Immature natural killer cell (primary cell): ENCODE measurements around the gene IL32. TPM values are rescaled to one million over a fixed set of nuclear protein-coding genes. Genes with fewer than 3 reads are reported as not detected.
A peak's percentile ranks its signal among the peaks of the same experiment; 100 is the strongest.

Experiments used
- DNase-seq, 3 donors: peaks; one replicate each; pipeline ENCODE4 v3.0.0; 2022; ENCODE audit warnings: mixed read lengths in 1 of 3
- H3K27ac Mint-ChIP-seq, 6 donors: one replicate each; pipeline ENCODE4 v1.8.0; 2020; ENCODE audit warnings: mixed read lengths in 6 of 6, mild to moderate bottlenecking in 5 of 6, inconsistent platforms in 4 of 6, moderate library complexity in 3 of 6
- H3K27me3 Mint-ChIP-seq, 3 donors: one replicate each; pipeline ENCODE4 v1.8.0; 2020 to 2021; ENCODE audit warnings: low read depth in 3 of 3, mild to moderate bottlenecking in 3 of 3, mixed read lengths in 3 of 3, moderate library complexity in 3 of 3, inconsistent platforms in 1 of 3
- H3K36me3 Mint-ChIP-seq, 3 donors: one replicate each; pipeline ENCODE4 v1.8.0; 2020; ENCODE audit warnings: mixed read lengths in 3 of 3, inconsistent platforms in 2 of 3, mild to moderate bottlenecking in 2 of 3
- H3K4me1 Mint-ChIP-seq, 2 donors: one replicate each; pipeline ENCODE4 v1.8.0; 2020; ENCODE audit warnings: inconsistent platforms in 2 of 2, mild to moderate bottlenecking in 2 of 2, mixed read lengths in 2 of 2, moderate library complexity in 1 of 2
- H3K4me3 Mint-ChIP-seq, 5 donors: one replicate each; pipeline ENCODE4 v1.8.0; 2020; ENCODE audit warnings: mild to moderate bottlenecking in 5 of 5, mixed read lengths in 5 of 5, inconsistent platforms in 3 of 5, moderate library complexity in 3 of 5
- H3K9me3 Mint-ChIP-seq, 6 donors: one replicate each; pipeline ENCODE4 v1.8.0; 2020; ENCODE audit warnings: mild to moderate bottlenecking in 6 of 6, mixed read lengths in 6 of 6, inconsistent platforms in 4 of 6, moderate library complexity in 3 of 6
- polyA plus RNA-seq, 3 donors: library from polyadenylated mRNA; unstranded; fragments of 300-500 nt; fragmentation: Illumina TruSeq; gene quantifications; one replicate each; pipeline ENCODE4 v1.2.3, GENCODE V29; 2021

The IL32 gene
- polyA plus RNA-seq, 3 donors from 2014 or later: 878 to 1,331 (median 944) TPM

DNA sequence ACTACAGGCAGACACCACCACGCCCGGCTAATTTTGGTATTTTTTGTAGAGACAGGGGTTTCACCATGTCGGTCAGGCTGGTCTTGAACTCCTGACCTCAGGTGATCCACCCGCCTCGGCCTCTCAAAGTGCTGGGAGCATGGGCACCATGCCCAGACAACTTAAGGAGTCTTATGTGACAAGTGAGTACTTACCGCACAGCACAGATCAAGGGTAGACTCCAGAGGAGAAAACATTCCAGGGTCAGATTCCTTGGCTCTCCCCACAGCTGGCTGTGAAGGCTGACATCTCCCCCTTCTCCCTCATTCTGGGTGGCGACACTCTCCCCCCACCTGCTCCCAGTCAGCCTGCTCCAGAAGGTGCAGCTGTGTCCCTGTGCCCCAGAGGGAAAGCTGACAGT lies 23.0 kb downstream of the IL32 start:
- no peak for DNase-seq
- Mint-ChIP-seq H3K36me3 (no peaks in the 10 kb centered on the region), H3K27ac (peak overlapping the region; percentile 68 to 91 (median 88)), H3K27me3 (peaks cover 0 to 2% (median 0%) of the 10 kb centered on the region in 3 donors), H3K9me3 (no peaks in the 10 kb centered on the region), H3K4me1 (peaks cover 47 to 59% of the 10 kb centered on the region in 2 donors), H3K4me3 (peak overlapping the region in 4 of 5 donors; percentile 23 to 87 (median 76))

DNA sequence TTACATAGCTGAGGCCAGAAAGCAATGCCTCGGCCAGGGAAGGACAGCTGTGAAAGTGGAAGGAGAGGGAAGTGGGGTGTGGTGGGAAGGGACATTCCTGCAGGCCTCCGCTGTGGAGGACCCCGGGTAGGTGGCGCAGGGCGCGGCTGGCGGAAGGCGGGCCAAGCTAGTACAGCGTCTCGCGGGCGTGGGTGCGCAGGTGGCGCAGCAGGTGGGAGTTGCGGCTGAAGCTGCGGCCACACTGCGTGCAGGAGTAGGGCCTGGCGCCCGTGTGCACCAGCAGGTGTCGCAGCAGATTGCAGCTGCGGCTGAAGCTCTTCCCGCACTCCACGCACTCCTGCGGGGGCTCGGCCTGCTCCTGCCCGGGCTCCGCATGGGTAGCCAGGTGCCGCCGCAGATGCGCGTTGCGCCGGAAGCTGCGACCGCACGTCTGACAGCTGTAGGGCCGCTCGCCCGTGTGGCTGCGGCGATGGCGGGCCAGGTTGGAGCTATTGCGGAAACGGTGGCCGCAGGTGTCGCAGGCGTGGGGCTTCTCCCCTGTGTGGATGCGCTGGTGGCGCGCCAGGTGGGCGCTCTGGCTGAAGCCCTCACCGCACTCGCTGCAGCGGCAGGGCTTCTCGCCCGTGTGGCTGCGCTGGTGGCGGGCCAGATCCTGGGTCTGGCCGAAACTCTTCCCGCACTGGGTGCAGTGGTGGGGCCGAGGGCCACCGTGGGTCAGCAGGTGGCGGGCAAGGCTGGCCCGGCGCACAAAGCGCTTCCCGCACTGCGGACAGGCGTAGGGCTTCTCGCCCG lies 23.7 kb downstream of the IL32 start:
- Mint-ChIP-seq H3K4me3 (peak overlapping the region in 2 of 5 donors; percentile 23 to 30), H3K9me3 (no peaks in the 10 kb centered on the region), H3K36me3 (no peaks in the 10 kb centered on the region), H3K27me3 (peaks cover 0 to 2% (median 0%) of the 10 kb centered on the region in 3 donors), H3K27ac (no peak overlapping the region), H3K4me1 (peaks cover 43 to 55% of the 10 kb centered on the region in 2 donors)
- no peak for DNase-seq

DNA sequence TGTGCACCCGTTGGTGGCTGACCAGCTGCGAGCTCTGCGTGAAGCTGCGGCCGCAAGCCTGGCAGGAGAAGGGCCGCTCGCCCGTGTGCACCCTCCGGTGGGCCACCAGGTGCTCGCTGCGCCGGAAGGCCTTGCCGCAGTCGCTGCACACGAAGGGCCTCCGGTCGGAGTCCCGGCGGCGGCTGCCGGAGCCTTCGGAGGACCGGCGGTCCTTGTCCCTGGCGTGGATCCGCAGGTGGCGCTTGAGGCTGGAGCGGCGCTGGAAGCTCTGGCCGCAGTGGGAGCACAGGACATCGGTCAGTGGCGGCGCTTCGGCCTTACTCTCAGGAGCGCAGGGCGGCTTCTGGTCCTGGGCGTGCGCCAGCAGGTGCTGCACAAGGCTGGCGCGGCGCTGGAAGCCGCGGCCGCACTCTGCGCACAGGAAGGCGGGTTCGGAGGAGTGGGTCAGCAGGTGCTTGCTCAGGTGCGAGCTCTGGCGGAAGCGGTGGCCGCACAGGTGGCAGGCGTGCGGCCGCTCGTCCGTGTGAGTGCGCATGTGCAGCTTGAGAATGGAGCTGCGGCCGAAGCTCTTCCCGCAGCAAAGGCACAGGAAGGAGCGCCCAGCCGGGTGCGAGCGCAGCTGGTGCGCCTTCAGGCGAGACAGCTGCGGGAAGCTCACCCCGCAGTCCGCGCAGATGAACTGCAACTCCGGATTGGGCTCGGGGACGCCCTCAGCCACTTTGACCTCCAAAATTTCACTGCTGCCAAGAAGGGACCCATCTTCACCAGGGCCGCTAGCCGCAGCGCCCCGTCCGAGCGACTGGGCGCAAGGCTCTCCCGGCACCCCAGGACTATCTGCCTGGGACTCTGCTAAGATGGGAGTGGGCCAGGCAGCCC lies 24.5 kb downstream of the IL32 start:
- Mint-ChIP-seq H3K4me1 (peaks cover 42 to 55% of the 10 kb centered on the region in 2 donors), H3K27me3 (peaks cover 0 to 2% (median 0%) of the 10 kb centered on the region in 3 donors), H3K27ac (no peak overlapping the region)

DNA sequence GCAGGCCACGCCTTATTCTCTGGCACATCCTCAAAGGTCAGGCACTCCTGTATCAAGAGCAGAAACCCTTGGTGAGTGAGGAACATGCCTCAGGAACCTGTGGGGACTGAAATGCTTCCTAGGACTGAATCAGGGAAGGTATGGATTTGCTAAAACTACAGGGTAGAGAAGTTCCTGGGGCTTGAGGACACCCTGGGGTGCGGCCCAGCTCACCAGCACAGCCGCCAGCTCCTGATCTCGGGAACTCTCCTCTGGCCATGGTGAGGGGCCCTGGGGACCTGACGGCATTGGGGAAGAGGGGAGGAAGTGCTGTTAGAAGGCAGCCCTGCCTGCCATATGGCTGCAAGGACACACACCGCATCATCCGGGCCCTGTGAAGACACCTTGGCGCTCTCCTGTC lies 26.1 kb downstream of the IL32 start:
- no peaks in the 10 kb centered on the region for H3K36me3 Mint-ChIP-seq
- no peak for DNase-seq
- H3K27ac Mint-ChIP-seq: peak overlapping the region in 1 of 6 donors; percentile 31
- H3K9me3 Mint-ChIP-seq: no peaks in the 10 kb centered on the region
- H3K4me1 Mint-ChIP-seq: peaks cover 40 to 53% of the 10 kb centered on the region in 2 donors
- no peak overlapping the region for H3K4me3 Mint-ChIP-seq
- H3K27me3 Mint-ChIP-seq: peaks cover 0 to 2% (median 2%) of the 10 kb centered on the region in 3 donors

More for the DNA sequence above, 24.5 kb downstream of the IL32 start:
- no peak overlapping the region for H3K4me3 Mint-ChIP-seq
- no peak for DNase-seq
- no peaks in the 10 kb centered on the region for H3K36me3 Mint-ChIP-seq
- no peaks in the 10 kb centered on the region for H3K9me3 Mint-ChIP-seq

DNA sequence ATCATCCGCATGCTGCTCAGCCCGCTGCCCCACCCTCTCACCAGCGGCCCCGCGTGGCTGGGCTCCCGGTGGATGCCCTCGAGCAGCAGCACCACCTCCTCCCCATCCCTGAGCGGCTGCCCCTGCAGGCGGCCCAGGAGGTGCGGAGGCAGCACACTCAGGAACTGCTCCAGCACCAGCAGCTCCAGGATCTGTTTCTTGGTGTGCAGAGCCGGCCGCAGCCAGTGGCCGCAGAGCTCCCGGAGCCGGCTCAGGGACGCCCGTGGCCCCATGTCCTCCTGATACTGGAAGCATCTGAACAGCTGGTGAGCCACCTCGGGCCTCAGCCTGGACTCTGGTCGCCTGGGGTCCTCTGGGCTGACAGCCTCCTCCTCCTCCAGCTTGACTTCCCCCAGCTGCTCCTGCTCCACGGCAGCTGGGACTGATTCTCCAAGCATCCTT lies 27.1 kb downstream of the IL32 start:
- DNase-seq: no peak
- Mint-ChIP-seq H3K36me3 (no peaks in the 10 kb centered on the region), H3K27ac (no peak overlapping the region), H3K4me1 (peaks cover 31 to 46% of the 10 kb centered on the region in 2 donors), H3K27me3 (peaks cover 0 to 2% (median 2%) of the 10 kb centered on the region in 3 donors), H3K9me3 (no peaks in the 10 kb centered on the region), H3K4me3 (no peak overlapping the region)

GRCh38 chr16:3094289-3095027 lies 29.0 kb downstream of the IL32 start:
- no peaks in the 10 kb centered on the region for H3K9me3 Mint-ChIP-seq
- peak; percentile 44 to 65 (median 50) for DNase-seq
- no peaks in the 10 kb centered on the region for H3K36me3 Mint-ChIP-seq
- H3K4me3 Mint-ChIP-seq: peak overlapping the region in 3 of 5 donors; percentile 42 to 57 (median 48)
- H3K4me1 Mint-ChIP-seq: peaks cover 20 to 43% of the 10 kb centered on the region in 2 donors
- H3K27me3 Mint-ChIP-seq: peaks cover 0 to 2% (median 2%) of the 10 kb centered on the region in 3 donors
- H3K27ac Mint-ChIP-seq: peak overlapping the region; percentile 26 to 87 (median 55)

DNA sequence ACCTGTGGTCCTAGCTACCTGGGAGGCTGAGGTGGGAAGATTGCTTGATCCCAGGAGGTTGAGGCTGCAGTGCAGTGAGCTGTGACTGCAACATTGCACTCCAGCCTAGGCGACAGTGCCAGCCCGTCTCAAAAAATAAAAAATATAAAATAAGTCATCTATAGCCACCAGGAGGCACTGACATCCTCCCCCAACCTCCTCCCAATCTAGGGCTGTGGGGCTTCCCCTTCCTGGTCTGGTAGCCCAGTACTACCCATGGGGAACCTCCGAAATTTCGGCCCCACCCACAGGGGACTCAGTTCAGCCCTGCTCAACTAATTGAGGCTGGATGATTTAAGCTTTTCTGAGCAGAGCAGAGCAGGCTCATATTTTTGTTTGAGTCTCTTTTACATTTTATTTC lies 30.4 kb downstream of the IL32 start:
- Mint-ChIP-seq H3K27ac (peak overlapping the region; percentile 62 to 87 (median 77)), H3K9me3 (no peaks in the 10 kb centered on the region), H3K4me1 (peaks cover 34 to 49% of the 10 kb centered on the region in 2 donors), H3K36me3 (no peaks in the 10 kb centered on the region), H3K27me3 (peaks cover 2 to 3% (median 2%) of the 10 kb centered on the region in 3 donors), H3K4me3 (peak overlapping the region; percentile 44 to 59 (median 53))
- peak; percentile 62 to 71 (median 65) for DNase-seq

GRCh38 chr16:3096362-3096761 lies 30.9 kb downstream of the IL32 start:
- Mint-ChIP-seq H3K27me3 (peaks cover 3 to 4% (median 3%) of the 10 kb centered on the region in 3 donors), H3K27ac (peak overlapping the region; percentile 59 to 87 (median 77)), H3K36me3 (no peaks in the 10 kb centered on the region), H3K9me3 (no peaks in the 10 kb centered on the region), H3K4me3 (no peak overlapping the region), H3K4me1 (peaks cover 39 to 52% of the 10 kb centered on the region in 2 donors)
- DNase-seq: no peak

DNA sequence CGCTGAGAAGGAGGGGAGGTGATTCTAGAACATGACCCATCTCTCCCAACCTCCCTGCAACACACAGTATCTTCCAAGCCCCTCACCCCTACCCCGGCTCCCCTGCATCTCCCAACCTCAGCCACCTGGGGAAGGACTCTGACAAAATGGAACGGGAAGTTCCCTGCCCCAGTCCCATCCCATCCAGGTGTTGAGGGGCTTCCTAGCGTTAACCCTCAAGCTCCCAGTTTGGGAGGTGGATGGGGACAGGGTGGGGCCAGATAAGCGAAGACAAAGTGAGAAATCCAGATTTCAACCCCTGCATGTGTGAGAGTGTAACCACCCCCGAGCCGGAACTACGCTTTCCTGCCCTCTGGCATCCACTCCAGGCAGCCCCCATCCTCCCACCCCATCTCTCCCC lies 31.8 kb downstream of the IL32 start:
- no peak for DNase-seq
- Mint-ChIP-seq H3K4me3 (no peak overlapping the region), H3K27ac (peak overlapping the region in 5 of 6 donors; percentile 12 to 83 (median 62)), H3K4me1 (peaks cover 48 to 58% of the 10 kb centered on the region in 2 donors), H3K9me3 (no peaks in the 10 kb centered on the region), H3K27me3 (peaks cover 3 to 8% (median 6%) of the 10 kb centered on the region in 3 donors), H3K36me3 (no peaks in the 10 kb centered on the region)

DNA sequence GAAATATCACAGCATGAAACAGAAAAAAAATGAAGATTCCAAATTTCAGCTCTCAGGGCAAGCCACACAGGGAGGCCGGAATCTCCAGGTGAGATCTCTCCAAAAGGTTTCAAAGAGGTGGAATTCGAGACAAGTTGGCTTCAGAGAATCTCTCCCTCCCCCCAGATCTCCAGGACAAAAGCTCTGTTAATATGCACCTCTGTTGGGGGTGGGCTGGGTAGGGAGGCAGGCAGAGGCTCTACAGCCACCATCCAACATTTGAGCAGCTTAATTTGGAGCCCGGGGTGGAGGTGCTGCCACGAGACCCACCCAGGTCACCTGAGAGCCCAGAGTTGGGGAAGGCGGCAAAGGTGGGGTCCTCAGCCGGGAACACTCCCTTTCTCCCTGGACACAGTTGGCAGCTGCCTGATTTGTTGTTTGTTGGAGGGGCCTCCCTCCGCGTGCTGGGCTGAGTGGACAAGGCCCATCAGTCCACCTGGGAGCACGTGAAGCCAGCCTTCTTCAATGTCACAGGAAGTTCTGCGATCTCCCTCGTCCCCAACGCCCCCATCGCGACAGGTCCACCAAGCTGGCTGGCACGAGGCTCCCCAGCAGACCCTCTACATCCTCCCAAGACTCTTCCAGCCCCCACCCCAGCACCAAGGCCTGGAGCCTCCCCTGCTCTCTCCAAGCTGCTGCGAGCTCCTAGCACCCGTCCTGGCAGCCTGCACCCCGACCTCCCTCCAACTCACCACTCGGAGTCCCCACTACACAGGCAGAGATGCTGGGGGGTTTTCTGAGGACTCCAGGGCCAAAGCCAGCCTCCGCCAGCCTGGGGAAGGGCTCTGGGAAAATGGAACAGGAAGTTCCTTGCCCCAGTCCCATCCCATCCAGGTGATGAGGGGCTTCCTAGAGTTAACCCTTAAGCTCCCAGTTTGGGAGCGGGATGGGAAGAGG lies 33.3 kb downstream of the IL32 start, which contains the start of gene ZSCAN10:
ZSCAN10 (minus strand) TSS at position 836 of the 936 bp plus-strand sequence. CDS start 6,357 bp downstream, outside the sequence.
- Mint-ChIP-seq H3K27ac (peak within 1 kb of the TSS; percentile 71 to 94 (median 85)), H3K36me3 (no peaks in the 10 kb centered on the region), H3K9me3 (no peaks in the 10 kb centered on the region), H3K4me1 (peaks cover 59 to 69% of the 10 kb centered on the region in 2 donors), H3K4me3 (peak within 1 kb of the TSS; percentile 67 to 86 (median 79)), H3K27me3 (peaks cover 3 to 8% (median 6%) of the 10 kb centered on the region in 3 donors)
- DNase-seq: no peak

DNA sequence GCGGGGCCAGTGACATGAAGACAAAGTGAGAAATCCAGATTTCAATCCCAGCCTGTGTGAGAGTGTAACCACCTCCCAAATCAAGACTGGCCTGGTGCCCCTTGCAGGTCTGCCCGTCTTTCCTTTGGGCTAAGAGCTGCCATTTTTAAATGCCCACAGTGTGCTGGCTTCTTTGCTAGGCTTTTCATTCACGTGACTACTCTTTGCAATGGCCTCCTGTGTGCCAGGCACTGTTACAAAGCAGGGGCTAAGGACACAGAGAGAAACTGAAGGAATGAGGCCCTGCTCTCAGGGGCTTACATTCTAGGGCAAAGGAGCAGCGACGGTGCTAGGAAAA lies 33.9 kb downstream of the IL32 start:
- Mint-ChIP-seq H3K27ac (peak overlapping the region in 4 of 6 donors; percentile 23 to 94 (median 68)), H3K27me3 (peaks cover 3 to 8% (median 6%) of the 10 kb centered on the region in 3 donors), H3K4me1 (peaks cover 58 to 65% of the 10 kb centered on the region in 2 donors), H3K36me3 (no peaks in the 10 kb centered on the region), H3K9me3 (no peaks in the 10 kb centered on the region), H3K4me3 (peak overlapping the region in 2 of 5 donors; percentile 21 to 57)
- no peak for DNase-seq
